Activated naive CD4-positive, alpha-beta T cell (primary cell): Measurements from ENCODE around the gene CYP2S1.
A peak's percentile ranks its signal among the peaks of the same experiment; 100 is the strongest.

ENCODE experiments used
- DNase-seq, 4 experiments: peaks; one replicate each; lab custom pipeline; 2025; lab: John Stamatoyannopoulos, UW

The CYP2S1 gene

DNA sequence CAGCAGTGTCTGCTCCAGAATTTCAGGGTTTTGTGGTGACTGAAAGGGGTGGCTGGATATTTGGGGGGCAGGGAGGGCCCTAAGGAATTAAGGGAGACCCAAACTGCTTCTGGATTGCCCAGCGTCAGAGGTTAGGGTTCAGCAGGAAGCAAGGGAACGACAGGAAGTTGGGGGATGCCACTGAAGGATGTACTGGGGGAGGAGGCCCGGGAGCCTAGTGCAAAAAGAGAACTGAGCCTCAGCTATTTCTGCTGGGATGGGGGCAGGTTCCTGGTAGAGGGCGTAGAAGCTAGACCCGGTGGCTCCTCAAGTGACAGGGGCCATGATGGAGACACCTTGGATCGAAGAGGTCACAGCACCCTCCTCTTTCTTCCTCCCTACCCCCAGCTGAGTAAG lies 1.1 kb downstream of the CYP2S1 start:
- no peak for DNase-seq

GRCh38 chr19:41195675-41196497 lies 2.9 kb downstream of the CYP2S1 start:
- no peak for DNase-seq

- DNase-seq: no peak
Observed at GRCh38 chr19:41198559-41198958, 5.5 kb downstream of the CYP2S1 start.

DNA sequence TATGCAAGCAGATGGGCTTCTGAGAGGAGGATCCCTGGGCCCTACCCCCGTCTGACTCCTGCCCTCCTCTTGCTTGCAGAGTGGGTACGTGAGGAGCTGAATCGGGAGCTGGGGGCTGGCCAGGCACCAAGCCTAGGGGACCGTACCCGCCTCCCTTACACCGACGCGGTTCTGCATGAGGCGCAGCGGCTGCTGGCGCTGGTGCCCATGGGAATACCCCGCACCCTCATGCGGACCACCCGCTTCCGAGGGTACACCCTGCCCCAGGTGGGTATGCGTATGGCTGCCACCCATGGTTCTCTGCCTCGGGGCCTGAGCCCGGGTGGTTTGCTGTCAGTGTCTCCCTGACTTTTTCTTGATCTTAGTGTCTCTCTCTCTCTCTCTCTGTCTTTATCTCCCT lies 10.4 kb downstream of the CYP2S1 start:
- no peak for DNase-seq

DNA sequence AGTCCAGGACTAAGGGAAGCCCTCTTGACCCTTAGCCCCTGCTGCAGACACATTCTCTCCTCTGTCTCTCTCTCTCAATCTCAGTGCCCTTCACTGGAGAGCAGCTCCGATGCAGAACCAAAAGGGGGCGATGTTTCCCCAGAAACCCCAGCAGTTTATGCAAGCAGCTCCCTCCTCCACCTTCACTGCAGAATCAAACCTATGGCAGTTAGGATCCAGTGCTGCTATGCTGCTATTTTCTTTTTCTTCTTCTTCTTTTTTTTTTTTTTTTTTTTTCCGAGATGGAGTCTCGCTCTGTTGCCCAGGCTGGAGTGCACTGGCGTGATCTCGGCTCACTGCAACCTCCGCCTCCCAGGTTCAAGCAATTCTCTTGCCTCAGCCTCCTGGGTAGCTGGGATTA lies 11.3 kb downstream of the CYP2S1 start:
- peak; percentile 31 to 72 (median 56) for DNase-seq

- DNase-seq: no peak
Observed at GRCh38 chr19:41205995-41206394, 13.0 kb downstream of the CYP2S1 start.

- DNase-seq: no peak
Observed at GRCh38 chr19:41206456-41206855, 13.4 kb downstream of the CYP2S1 start.

DNA sequence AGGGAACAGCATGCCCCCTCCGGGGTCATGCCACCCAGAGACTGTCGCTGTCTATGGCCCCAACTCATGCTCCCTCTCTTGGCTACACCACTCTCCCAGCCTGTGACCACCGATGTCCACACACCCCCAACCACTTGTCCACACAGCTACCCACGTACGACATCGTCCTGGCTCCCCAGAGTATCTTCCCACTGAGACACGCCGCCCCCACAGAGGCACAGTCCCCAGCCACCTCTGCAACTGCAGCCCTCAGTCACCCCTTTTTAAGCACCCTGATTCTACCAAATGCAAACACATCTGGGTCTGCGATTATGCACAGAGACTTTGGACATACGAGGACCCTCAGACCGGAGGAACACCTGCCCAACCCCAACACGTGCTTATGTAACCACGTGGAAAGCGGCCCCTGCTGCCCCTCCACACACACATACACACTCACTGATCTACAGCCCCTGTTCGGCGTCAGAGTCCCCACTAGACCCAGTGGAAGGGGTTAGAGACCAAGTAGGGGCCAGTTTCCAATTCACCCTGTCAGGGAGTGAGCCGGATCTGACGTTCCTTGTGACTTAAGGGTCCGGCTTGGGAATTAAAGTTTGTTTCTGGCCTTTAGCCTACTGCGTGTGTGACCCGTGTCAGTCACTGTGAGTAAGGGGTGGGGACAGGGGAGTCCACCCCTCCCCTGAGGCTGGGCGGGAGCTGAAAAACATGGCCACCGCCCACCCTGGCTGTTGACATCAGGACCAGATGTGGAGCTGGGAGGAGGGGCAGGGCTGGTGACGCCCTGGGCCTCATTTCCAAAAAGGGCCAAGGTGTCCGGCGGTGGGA lies 14.1 kb downstream of the CYP2S1 start:
- no peak for DNase-seq

- no peak for DNase-seq
Observed at GRCh38 chr19:41214161-41214560, 21.1 kb downstream of the CYP2S1 start.

GRCh38 chr19:41217741-41218140 lies 24.7 kb downstream of the CYP2S1 start:
- no peak for DNase-seq

DNA sequence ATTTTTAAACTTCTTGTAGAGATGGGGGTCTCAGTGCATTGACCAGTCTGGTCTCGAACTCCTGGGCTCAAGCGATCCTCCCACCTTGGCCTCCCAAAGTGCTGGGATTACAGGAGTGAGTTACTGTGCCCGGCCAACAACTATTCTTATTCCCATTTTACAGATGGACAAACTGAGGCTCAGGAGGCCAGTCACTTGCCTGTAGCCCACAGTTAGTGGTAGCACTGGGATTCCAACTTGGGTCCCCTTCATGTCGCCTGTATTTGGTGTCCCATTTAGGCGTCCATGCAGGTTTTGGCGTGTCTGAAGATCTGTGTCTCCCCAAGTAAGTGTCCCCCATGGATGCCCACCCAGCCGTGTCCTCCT lies 25.2 kb downstream of the CYP2S1 start:
- no peak for DNase-seq

- DNase-seq: no peak
Observed at GRCh38 chr19:41218615-41219507, 25.8 kb downstream of the CYP2S1 start, which contains the start of gene AXL. AXL (plus strand) TSS chr19:41219223; CDS start chr19:41219393, 170 bp downstream.

DNA sequence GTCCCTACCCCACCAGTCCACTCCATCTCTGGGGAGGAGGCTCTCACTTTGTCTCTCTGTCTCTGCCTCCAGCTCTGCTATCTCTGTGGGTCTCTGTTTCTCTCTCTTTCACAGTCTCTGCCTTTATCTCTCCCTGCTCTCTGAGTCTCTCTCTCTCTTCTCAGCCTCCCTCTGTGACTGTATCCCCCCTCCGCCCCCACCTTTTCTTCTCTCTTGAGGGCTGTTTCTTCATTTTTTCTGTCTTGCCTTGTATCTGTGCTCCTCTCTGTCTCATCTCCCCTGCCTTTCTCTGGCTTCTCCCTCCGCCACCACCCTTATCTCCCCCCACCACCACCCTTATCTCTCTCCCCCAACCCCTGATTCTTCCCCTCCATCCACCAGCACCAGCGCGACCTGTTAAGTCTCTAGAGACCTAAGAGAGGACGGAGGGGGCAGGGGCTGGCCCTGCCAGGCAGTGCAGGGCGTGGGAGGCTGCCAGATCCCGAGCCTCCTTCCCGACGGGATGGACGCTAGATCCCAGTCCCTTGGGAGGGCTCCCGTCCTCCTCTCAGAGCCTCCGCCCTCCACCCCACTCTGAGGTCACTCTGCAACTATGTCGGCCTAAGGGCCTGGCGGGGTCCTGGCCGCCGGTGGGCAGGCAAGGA lies 27.0 kb downstream of the CYP2S1 start:
- DNase-seq: no peak

- no peak for DNase-seq
Observed at GRCh38 chr19:41220811-41221210, 27.8 kb downstream of the CYP2S1 start.

DNA sequence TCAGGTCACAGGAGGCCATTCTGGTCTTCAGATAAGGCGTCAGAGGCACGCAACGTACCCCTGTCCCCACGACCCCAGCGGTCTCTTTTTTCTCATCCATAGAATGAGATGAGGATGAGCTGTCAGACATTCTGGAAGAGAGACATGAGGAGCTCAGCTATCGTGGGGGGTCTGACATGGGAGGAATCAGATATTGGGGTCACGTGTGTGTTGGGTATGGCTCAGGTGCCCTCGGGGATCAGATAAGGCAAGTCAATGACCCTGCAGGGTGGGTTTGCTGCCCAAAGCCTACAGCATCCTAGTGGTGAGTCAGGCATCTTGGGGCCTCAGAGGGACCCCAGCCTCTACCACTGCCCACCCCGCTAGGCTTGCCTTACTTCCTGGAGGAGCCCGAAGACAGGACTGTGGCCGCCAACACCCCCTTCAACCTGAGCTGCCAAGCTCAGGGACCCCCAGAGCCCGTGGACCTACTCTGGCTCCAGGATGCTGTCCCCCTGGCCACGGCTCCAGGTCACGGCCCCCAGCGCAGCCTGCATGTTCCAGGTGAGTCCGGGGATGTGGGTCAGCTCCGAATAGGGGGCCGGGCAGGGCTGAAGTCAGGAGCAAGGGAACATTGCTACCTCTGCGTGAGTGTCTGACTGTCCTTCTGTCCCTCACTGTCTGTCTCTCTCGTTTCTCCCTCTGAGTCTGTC lies 28.6 kb downstream of the CYP2S1 start:
- DNase-seq: no peak

DNA sequence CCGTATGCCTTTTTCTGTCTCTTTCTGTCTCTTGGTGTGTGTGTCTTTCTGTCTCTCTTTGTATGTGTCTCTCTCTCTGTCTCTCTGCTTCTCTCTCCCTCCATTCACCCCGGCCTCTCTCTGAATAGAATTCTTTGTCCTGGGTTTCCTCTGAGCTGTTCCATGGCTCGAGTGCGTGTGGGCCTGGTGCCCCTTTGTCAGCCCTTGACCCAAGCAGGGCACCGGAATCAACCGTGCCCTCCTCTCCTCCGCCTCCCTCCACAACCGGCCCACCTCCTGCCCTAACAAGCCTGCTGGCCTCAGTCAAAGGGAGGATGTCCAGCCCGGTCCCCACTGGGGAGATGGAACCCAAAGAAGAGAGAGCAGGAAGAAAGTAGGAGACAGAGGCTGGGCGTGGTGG lies 29.2 kb downstream of the CYP2S1 start:
- DNase-seq: no peak

DNA sequence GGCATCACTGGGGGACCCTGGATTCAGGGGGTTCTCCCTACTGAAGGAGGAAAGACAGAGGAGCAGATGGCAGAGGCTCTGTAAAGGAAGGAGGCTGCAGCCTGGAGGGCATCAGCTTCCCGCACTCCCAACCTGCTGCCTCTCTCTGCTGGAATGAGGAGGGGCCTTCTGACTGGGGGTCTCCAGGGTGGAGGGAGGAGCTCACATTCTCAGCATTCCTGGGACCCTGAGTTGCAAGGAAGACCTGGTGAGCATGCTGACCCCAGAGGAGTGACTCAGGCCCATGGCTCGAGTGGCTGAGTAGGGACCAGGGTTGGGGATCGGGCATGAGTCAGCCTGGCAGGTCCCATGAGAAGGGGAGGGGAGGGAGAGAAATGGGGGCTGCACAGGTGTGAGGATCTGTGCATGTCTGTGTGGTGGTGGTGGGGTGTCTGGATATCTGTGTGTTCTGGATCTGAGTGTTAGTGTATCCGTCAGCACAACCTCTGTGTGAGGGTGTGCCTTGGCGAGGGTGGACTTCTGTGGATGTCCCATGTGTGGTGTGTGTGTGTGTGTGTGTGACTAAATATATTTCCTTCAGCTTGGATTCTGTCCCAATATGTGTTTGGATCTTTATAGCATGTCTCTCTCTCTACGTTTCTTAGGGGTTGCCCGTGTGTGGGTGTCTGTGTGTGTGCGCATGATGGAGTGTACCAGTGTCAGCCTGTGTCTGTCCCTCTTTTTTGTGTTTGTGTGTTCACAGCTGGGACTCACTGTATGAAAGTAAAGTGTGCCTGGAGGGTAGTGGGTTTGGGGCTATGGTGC lies 30.6 kb downstream of the CYP2S1 start:
- no peak for DNase-seq

DNA sequence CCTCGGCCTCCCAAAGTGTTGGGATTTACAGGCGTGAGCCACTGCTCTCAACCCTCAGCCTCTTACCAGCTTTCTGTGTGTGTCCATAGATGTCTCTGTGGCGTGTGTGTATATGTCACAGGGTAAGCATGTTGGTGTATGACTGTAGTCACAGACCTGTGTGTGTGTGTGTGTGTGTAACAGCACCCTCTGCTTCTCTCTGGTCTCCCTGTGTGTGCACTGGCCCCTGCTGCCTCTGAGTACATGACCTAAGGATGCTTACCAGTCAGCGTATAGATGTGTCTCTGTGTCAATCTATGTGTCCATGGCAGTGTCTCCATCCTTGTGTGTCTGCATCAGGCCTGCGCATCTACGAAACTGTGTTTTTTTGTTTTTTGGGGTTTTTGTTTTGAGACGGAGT lies 31.6 kb downstream of the CYP2S1 start:
- DNase-seq: no peak

GRCh38 chr19:41225238-41226052 lies 32.4 kb downstream of the CYP2S1 start:
- no peak for DNase-seq
